GM13977 (cell line): ENCODE data around the gene MRPS17.
"Not testable (repeated sequence)": the region's sequence is repeated elsewhere in the genome, so short reads cannot be mapped to it uniquely, and the experiment has no call there.

ENCODE experiments used
- DNase-seq: peaks from one replicate; pipeline ENCODE4 v3.0.0; 2012; ENCODE audit warnings: low spot score
- in situ Hi-C: fragments of 300-500 bp; cut with MboI; formaldehyde crosslinking; loops from one replicate; pipeline ENCODE4 v1.12.0; 2022; ENCODE audit warnings: low sequenced_read_pairs, low pct_unique_long_range_greater_than_20kb, mixed read lengths, inconsistent platforms; ENCODE audit not compliant: unreplicated experiment
- TF ChIP-seq, protein P1 (sequence below): IDR thresholded peaks from 2 replicates; pipeline ENCODE4 v1.5.1; 2012; ENCODE audit warnings: mild to moderate bottlenecking, control low read depth; ENCODE audit not compliant: insufficient read depth; ENCODE audit errors: extremely low read depth, missing control alignments

The MRPS17 gene

DNA sequence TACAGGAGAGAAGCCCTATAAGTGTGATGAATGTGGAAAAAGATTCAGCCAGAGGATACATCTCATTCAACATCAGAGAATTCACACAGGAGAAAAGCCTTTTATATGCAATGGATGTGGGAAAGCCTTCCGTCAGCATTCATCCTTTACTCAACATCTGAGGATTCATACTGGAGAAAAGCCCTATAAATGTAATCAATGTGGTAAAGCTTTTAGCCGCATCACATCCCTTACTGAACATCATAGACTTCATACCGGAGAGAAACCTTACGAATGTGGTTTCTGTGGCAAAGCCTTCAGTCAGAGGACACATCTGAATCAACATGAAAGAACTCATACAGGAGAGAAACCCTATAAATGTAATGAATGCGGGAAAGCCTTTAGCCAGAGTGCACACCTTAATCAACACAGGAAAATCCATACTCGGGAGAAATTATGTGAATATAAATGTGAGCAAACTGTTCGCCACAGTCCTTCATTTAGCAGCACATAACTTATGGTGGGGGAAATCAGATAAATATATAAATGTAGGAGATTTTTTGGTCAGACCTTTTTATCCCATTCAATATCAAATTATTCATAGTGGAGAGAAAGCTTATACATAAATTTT lies 12.1 kb upstream of the MRPS17 start:
- in situ Hi-C loops = no loop called here
- TF ChIP-seq, protein P1, sequence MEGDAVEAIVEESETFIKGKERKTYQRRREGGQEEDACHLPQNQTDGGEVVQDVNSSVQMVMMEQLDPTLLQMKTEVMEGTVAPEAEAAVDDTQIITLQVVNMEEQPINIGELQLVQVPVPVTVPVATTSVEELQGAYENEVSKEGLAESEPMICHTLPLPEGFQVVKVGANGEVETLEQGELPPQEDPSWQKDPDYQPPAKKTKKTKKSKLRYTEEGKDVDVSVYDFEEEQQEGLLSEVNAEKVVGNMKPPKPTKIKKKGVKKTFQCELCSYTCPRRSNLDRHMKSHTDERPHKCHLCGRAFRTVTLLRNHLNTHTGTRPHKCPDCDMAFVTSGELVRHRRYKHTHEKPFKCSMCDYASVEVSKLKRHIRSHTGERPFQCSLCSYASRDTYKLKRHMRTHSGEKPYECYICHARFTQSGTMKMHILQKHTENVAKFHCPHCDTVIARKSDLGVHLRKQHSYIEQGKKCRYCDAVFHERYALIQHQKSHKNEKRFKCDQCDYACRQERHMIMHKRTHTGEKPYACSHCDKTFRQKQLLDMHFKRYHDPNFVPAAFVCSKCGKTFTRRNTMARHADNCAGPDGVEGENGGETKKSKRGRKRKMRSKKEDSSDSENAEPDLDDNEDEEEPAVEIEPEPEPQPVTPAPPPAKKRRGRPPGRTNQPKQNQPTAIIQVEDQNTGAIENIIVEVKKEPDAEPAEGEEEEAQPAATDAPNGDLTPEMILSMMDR = no peak
- DNase-seq = no peak

DNA sequence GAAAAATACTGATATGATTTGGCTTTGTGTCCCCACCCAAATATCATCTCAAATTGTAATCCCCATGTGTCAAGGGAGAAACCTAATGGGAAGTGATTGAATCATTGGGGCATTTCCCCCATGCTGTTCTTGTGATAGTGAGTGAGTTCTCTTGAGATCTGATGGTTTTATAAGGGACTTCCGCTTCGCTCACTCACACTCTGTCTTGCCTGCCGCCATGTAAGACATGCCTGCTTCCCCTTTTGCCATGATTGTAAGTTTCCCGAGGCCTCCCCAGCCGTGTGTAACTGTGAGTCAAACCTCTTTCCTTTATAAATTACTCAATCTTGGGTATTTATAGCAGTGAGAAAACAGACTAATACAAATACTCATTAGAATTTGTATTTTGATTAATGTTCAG lies 5.1 kb upstream of the MRPS17 start:
- DNase-seq = no peak
- TF ChIP-seq, protein P1 = no peak
- in situ Hi-C loops = no loop called here

DNA sequence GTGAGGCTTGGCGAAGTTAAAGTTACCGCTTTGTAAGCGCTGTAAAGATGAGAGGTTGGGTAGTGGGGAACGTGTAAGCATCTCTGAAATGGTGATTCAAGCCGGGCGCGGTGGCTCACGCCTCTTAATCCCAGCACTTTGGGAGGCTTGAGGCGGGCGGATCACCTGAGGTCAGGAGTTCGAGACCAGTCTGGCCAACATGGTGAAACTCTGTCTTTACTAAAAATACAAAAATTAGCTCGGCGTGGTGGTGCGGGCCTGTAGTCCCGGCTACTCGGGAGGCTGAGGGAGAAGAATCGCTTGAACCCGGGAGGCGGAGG lies 635 bp downstream of the MRPS17 start:
- not testable (repeated sequence) for DNase-seq

DNA sequence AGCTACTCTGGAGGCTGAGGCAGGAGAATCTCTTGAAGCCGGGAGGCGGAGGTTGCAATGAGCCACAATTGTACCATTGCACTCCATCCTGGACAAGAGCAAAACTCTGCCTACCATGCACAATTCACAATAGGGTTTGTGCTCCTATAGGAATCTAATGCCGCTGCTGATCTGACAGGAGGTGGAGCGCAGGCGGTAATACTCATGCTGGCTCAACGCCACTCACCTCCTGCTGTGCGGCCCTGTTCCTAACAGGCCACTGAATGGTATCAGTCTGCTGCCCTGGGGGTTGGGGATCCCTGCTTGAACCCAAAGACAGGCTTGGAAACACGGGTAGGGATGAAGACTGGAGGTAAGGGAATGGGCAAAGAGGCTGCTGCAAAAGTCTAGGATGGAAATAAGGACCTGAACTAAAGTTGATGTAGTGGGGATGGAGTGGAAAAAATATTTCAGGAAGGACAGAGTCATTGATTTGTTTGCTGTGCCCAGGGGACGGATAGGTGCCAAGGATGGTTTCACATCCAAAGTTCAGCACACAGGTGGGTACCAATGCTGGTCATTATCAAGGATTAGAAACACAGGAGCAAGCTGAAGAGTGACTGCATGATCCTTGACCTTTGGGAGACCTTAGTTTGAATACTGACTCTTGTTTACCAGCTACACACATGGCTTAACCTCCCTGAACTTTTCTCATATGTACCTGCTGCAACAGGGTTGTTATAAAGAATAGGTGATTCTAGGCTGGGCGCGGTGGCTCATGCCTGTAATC lies 2.2 kb downstream of the MRPS17 start:
- no peak for DNase-seq
- TF ChIP-seq, protein P1 = no peak
- in situ Hi-C loops = loop anchor here (25.0 kb wide), 1 partner anchor 317 kb away; no protein-coding TSS in a partner anchor

More for the DNA sequence above, 635 bp downstream of the MRPS17 start:
- in situ Hi-C loops = loop anchor here (25.0 kb wide), 1 partner anchor 315 kb away; no protein-coding TSS in a partner anchor

DNA sequence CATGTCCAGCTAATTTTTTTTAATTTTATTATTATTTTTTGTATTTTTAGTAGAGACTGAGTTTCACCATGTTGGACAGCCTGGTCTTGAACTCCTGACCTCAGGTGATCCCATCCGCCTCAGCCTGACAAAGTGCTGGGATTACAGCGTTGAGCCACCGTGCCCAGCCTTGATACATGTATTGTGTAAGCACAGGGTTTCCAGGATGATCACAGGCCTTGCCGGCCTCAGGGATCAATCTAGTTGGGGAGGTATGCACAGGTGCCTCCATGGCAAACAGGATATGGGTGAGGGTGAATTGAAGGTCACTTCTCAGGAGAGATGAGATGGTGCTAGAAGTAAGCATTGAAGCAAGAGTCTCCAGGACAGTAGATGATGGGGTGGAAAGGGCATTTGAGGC lies 5.5 kb downstream of the MRPS17 start:
- TF ChIP-seq, protein P1 = no peak
- no peak for DNase-seq
- in situ Hi-C loops = loop anchor here (25.0 kb wide), 1 partner anchor 320 kb away; no protein-coding TSS in a partner anchor

DNA sequence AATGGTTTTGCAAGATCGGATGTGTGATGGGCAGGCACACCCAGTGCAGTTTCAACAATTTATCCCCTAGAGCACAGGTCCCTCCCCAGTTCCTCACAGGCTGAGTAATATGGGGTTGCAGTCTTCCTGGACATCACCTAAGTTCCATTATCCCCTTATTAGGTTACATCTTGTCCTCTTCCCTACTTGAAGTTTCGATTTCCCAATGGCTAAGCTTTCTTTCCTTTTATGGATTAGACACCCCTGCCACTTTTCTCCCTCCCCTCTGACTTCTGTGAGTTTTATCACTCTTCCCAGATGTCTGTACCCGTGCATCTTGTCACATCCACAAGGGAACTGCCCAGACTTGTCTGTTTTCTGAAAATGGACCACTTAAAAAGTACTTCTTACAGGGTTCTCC lies 10.3 kb downstream of the MRPS17 start:
- DNase-seq = no peak
- in situ Hi-C loops = loop anchor here (25.0 kb wide), 1 partner anchor 325 kb away; no protein-coding TSS in a partner anchor
- TF ChIP-seq, protein P1 = no peak

DNA sequence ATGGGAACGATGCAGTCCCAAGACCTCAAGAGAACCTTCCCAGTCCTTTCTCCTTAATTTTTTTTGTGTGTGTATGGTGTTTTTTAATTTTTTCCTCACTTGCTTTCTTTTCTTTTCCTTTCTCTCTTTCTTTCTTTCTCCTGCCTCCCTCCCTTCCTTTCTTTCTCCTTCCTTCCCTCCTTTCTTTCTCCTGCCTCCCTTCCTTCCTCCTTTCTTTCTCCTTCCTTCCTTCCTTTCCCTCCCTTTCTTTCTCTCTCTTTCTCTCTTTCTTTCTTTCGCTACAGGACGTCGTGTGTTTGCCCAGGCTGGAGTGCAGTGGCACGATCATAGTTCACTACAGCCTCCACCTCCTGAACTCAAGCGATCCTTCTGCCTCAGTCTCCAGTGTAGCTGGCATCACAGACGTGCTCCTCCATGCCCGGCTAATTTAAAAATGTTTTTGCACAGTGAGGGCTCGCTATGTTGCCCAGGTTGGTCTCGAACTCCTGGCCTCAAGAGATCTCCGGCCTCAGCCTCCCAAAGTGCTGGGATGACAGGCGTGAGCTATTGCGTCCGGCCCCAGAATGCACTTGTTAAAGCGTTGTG lies 12.0 kb downstream of the MRPS17 start:
- TF ChIP-seq, protein P1 = no peak
- in situ Hi-C loops = loop anchor here (25.0 kb wide), 1 partner anchor 326 kb away; no protein-coding TSS in a partner anchor

More for the DNA sequence above, 12.0 kb downstream of the MRPS17 start:
- no peak for DNase-seq
